Activated naive CD4-positive, alpha-beta T cell treated with anti-CD3 and anti-CD28 coated beads, Interleukin-2, amount 50 U/mL, for 24 hours (primary cell): ENCODE results near the gene ZDHHC22.

Source experiments
- H3K27ac Mint-ChIP-seq: one replicate; pipeline ENCODE4 v1.8.0; 2021; ENCODE audit warnings: mild to moderate bottlenecking, mixed read lengths
- H3K27me3 Mint-ChIP-seq: one replicate; pipeline ENCODE4 v1.8.0; 2021; ENCODE audit warnings: mixed read lengths
- H3K36me3 Mint-ChIP-seq: one replicate; pipeline ENCODE4 v1.8.0; 2021; ENCODE audit warnings: mixed read lengths
- H3K4me1 Mint-ChIP-seq: one replicate; pipeline ENCODE4 v1.8.0; 2021; ENCODE audit warnings: mixed read lengths
- H3K4me3 Mint-ChIP-seq: one replicate; pipeline ENCODE4 v1.8.0; 2021; ENCODE audit warnings: mild to moderate bottlenecking, mixed read lengths
- H3K9me3 Mint-ChIP-seq: one replicate; pipeline ENCODE4 v1.8.0; 2021; ENCODE audit warnings: mixed read lengths

Gene ZDHHC22

DNA sequence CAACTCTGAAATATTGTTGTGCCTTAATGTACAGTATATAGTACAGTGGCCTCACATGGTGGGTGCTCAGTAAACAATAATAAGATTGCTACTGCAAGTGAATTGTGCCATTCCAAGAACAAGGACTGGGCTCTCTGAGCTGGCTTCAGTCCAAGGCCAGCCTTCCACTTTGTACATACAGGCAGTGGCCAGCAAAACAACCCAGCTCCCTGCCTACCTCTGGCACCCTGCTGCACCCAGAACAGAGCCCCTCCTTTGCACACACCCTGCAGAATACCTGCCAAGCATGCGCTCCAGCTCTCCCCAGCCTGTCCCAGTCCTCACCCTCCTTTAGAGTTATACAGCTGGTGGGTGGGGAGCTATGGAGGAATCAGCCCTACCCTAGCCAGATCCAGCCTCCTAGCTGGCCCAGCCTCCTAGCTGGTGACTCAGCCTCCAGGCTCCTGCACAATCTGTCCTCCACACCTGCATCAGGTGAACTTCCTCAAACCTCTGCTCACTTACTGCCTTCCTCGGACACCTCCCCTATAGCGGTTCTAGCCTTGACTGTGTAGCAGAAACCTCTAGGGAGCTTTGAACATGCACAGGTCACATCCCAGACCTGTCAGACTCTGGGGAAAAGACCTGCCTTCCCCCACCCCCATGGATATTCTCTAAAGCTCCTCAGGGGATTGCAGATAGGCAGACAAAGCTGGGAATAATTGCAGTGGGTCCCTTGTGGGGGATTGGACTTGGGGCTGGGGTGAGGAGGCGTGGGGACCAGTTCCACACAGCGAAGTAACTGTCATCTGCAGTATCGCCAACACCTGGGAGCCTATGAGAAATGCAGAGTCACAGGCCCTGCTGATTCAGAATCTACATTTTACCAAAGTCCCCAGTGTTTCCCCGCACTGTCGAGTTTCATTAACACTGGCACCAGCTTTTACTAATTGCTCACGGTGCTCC lies 17.9 kb downstream of the ZDHHC22 start:
- no peaks in the 10 kb centered on the region for H3K9me3 Mint-ChIP-seq
- H3K4me3 Mint-ChIP-seq = no peak overlapping the region
- H3K27ac Mint-ChIP-seq = no peak overlapping the region
- H3K36me3 Mint-ChIP-seq = peaks cover 6% of the 10 kb centered on the region
- peaks cover 8% of the 10 kb centered on the region for H3K4me1 Mint-ChIP-seq
- H3K27me3 Mint-ChIP-seq = peaks cover 16% of the 10 kb centered on the region

DNA sequence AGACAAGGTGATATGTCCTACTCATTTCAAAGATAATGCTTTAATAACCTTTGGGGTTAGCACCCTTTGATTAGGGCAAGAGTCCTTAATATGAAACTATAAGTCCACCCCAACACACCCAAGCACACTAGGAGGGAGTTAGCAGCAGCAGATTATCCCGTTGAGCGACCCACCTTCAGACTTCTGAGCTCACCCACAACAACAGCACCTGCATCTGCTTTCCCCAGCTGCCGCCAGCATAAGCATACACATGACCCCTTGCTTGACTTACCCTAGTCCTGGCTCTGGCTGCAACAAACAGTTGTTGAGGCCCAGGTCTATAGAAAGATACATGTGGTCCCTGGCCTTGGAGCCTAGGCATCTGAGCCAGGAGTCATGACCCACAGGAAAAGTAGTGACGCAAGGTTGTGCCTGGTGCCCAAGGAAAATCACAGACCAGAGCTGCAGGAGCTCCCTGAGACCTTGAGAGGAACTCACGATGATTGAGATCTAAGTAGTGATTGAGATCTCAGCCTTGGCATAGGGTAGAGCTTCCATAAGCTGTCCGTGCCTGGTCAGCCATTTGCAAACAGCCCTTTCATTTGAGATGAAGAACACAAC lies 19.0 kb downstream of the ZDHHC22 start:
- Mint-ChIP-seq H3K27ac (no peak overlapping the region), H3K4me1 (peaks cover 8% of the 10 kb centered on the region), H3K4me3 (no peak overlapping the region), H3K27me3 (peaks cover 12% of the 10 kb centered on the region), H3K36me3 (peaks cover 6% of the 10 kb centered on the region), H3K9me3 (no peaks in the 10 kb centered on the region)

DNA sequence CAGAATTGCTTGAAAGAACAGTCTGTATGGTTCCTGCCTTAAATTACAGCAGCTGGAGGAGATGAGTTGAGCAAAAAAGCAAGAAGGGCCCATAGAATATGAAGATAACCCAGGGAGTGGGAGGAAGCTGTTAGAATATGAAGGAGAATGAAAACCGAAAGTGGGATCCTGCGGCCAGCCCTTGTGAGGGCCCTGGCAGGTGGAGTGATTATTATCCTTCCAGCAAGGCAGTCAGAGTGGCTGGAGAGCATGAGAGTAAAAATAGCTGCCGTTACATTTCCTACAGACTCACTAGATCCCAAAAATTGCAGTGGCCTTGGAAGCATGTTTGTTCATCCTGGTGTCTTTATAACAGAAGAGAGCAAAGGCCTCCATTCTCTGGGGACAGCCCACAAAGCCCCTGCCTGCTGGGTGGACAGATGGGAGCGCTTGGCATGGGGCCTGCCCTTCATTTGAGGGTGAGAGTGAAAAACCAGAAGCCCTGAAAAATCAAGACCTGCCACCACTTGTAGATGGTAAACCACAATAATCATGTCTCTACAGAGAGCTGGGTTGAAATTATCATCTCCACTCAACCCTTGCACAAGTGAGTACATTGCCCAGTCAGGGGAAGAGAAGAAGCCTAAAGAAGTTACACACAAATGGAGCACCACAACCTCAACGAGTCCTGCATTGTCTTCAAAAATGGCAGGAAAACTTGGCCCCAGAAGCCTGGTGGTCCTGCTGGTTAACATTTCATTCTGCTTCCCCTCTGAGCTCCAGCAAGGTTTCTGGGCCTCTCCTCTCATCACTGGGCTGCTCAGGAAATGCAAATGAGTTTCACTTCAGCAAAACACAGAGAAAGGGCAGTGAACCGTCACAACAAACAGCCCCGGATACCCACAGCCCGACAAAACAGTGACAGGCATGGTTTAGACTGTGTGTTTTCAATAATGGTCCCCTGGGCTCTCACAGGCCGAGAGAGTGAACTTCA lies 20.5 kb downstream of the ZDHHC22 start:
- peaks cover 8% of the 10 kb centered on the region for H3K4me1 Mint-ChIP-seq
- H3K36me3 Mint-ChIP-seq = peaks cover 6% of the 10 kb centered on the region
- H3K27me3 Mint-ChIP-seq = peaks cover 8% of the 10 kb centered on the region
- H3K4me3 Mint-ChIP-seq = no peak overlapping the region
- H3K9me3 Mint-ChIP-seq = no peaks in the 10 kb centered on the region
- no peak overlapping the region for H3K27ac Mint-ChIP-seq

DNA sequence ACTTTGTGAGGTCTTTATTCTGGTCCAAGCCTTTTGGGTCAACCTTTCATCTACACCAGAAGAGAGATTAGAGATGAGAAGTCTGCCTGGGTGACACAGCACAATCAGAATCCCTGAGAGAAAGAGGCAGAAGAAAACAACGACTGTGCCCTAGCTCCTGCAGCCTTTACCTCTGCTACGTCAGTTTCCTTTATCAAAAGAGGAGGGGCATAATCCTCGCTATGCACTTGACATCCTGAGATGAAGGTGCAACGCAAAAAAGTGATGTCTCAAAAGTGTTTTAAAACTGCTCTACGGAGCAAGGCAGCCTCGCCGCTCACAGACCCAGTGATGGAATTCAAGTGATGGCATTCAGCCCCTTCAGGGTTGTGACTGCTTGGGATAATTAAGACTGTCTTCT lies 21.7 kb downstream of the ZDHHC22 start:
- Mint-ChIP-seq H3K36me3 (peaks cover 10% of the 10 kb centered on the region), H3K27ac (no peak overlapping the region), H3K9me3 (no peaks in the 10 kb centered on the region), H3K27me3 (peaks cover 1% of the 10 kb centered on the region), H3K4me3 (no peak overlapping the region), H3K4me1 (peaks cover 4% of the 10 kb centered on the region)

DNA sequence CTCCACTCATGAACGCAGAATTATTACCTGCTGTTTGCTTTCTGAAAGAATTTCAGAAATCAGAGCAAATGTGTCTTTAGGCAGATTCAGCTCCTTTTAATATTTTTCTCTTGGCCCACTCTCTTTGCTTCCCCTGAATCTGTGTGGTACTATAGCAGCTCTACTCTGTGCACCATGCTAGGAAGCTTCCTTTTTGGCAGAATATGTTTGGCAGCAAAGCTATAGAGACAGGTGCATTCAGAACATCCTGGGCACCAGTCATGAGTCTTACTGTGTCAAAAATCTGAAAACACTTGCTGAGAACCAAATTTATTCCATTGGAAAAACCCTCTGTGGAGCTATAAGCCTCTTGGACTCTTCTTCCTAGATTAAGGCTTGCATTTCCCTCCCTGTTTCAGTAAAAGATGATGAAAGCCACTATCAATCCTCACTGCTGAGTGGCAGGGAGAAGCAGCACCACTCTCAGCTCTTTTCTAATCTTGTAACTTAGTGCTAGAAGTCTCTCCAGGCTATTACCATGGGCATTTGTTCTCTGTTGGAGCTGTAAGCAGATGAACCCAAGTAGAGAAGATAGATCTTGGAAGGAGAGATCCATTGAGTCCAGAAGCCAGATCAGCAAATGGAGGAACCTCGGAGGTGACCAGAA lies 25.3 kb downstream of the ZDHHC22 start:
- Mint-ChIP-seq H3K9me3 (no peaks in the 10 kb centered on the region), H3K27me3 (no peaks in the 10 kb centered on the region), H3K4me1 (peaks cover 4% of the 10 kb centered on the region), H3K27ac (no peak overlapping the region), H3K36me3 (peaks cover 19% of the 10 kb centered on the region), H3K4me3 (no peak overlapping the region)

DNA sequence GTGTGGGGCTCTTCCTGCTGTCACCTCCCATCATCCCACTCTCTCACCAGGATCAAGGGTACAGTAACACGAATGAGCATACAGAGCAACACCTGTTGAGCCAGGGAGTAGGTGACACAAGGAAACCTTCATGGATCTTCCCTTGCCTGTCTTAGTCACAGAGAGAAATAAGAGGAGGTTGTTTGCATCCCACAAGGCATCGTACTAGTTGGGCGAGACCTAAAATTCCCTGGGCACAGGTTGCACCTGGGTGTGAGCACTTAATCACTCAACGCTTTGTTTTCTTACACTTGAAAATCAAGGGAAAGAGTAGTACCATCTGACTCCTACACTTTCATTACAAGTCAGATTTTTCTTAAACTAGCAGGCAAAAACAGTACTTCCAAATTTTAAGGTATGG lies 27.0 kb downstream of the ZDHHC22 start:
- no peaks in the 10 kb centered on the region for H3K9me3 Mint-ChIP-seq
- no peak overlapping the region for H3K4me3 Mint-ChIP-seq
- H3K36me3 Mint-ChIP-seq = peaks cover 13% of the 10 kb centered on the region
- H3K27me3 Mint-ChIP-seq = no peaks in the 10 kb centered on the region
- H3K27ac Mint-ChIP-seq = no peak overlapping the region
- H3K4me1 Mint-ChIP-seq = no peaks in the 10 kb centered on the region

DNA sequence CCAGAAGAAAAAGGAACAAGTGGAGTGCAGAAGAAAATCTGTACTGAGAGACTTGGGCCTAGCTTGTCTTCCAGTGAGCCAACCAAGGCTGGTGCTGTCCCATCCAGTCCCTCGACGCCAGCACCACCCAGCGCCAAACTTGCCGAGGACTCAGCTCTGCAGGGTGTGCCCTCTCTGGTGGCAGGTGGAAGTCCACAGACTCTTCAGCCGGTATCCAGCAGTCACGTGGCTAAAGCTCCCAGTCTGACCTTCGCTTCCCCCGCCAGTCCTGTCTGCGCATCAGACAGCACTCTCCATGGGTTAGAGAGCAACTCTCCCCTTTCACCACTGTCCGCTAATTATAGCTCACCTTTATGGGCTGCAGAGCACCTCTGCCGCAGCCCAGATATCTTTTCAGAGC lies 27.9 kb downstream of the ZDHHC22 start:
- Mint-ChIP-seq H3K4me3 (no peak overlapping the region), H3K36me3 (peaks cover 16% of the 10 kb centered on the region), H3K27me3 (no peaks in the 10 kb centered on the region), H3K9me3 (no peaks in the 10 kb centered on the region), H3K27ac (no peak overlapping the region), H3K4me1 (no peaks in the 10 kb centered on the region)

DNA sequence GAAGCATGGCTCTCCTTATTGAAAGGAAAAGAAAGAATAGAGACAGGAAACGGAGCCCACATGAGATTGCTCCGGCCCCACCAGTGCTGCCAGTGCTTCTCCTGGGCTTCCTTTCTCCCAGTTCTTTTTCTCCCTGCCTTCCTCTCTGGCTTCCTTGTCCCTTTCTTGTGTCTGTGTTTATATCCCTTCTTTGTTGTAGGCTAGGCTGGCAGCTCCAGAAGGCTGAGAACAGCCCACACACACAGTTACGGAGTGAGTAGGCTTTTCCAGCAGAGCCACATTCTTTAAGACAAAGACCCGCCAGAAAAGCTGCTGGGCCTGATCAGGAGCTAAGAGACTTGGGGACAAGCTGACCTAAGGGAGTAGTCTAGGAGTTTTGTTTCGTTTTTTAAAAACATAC lies 30.6 kb downstream of the ZDHHC22 start:
- no peak overlapping the region for H3K4me3 Mint-ChIP-seq
- H3K36me3 Mint-ChIP-seq = peaks cover 19% of the 10 kb centered on the region
- H3K9me3 Mint-ChIP-seq = no peaks in the 10 kb centered on the region

DNA sequence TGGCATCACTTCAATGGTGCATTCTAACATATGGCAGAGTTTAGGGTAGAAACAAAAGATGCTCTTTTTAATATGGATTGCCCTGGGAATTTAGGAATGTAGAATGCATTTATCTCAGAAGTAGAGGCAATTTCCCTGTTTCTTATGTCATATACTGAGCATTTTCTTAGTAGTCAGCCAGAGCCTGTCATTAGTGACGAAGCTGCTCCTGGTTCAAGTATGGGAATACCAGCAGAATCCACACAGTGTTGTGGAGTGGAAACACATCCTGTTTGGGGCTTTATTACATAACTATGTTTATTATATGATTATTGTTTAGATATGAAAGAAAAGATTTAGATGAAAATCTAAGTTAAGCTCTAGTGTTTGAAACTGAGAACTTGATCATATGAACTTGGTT lies 31.3 kb downstream of the ZDHHC22 start:
- Mint-ChIP-seq H3K36me3 (peaks cover 18% of the 10 kb centered on the region), H3K9me3 (no peaks in the 10 kb centered on the region), H3K4me3 (no peak overlapping the region), H3K27ac (no peak overlapping the region), H3K4me1 (no peaks in the 10 kb centered on the region), H3K27me3 (no peaks in the 10 kb centered on the region)

More for the DNA sequence above, 30.6 kb downstream of the ZDHHC22 start:
- Mint-ChIP-seq H3K4me1 (no peaks in the 10 kb centered on the region), H3K27me3 (no peaks in the 10 kb centered on the region), H3K27ac (no peak overlapping the region)

DNA sequence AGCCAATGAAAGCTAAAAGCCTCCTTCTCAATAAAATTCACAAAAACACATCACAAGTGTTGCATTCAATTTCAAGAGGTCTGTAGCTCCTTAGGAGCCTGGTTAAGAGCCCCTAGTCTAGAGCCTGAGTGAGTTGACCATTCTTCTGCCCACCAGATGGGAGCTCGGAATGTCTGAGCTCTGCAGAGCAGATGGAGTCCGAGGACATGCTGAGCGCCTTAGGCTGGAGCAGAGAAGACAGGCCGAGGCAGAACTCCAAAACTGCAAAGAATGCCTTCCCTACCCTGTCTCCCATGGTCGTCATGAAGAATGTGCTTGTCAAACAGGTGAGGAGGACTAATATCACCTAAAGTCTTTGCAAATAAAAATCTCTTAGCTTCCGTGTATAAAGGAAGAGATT lies 31.9 kb downstream of the ZDHHC22 start:
- Mint-ChIP-seq H3K9me3 (no peaks in the 10 kb centered on the region), H3K27me3 (no peaks in the 10 kb centered on the region), H3K36me3 (peaks cover 14% of the 10 kb centered on the region), H3K4me1 (no peaks in the 10 kb centered on the region), H3K4me3 (no peak overlapping the region), H3K27ac (no peak overlapping the region)

DNA sequence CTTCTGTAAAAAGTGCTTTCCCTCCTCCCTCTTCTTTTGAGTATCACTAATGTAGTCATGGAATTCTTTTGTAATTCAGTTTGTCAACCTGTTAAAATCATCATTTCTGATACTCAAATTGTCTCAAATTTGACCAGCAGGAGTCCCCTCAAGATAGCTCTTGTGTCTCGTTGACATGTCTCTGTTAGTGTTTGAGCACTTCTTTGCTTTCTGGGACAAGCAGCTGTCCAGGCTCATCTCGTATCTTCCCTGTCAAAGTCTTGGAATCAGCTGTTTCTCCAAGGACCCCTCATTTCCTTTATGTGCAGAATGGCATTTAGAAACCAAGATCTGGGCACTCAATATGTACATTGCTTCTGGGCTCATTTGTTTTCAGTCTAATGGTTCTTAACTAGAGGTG lies 32.8 kb downstream of the ZDHHC22 start:
- H3K36me3 Mint-ChIP-seq = peaks cover 9% of the 10 kb centered on the region
- no peak overlapping the region for H3K4me3 Mint-ChIP-seq
- H3K9me3 Mint-ChIP-seq = no peaks in the 10 kb centered on the region
- H3K27me3 Mint-ChIP-seq = no peaks in the 10 kb centered on the region
- no peaks in the 10 kb centered on the region for H3K4me1 Mint-ChIP-seq
- no peak overlapping the region for H3K27ac Mint-ChIP-seq

DNA sequence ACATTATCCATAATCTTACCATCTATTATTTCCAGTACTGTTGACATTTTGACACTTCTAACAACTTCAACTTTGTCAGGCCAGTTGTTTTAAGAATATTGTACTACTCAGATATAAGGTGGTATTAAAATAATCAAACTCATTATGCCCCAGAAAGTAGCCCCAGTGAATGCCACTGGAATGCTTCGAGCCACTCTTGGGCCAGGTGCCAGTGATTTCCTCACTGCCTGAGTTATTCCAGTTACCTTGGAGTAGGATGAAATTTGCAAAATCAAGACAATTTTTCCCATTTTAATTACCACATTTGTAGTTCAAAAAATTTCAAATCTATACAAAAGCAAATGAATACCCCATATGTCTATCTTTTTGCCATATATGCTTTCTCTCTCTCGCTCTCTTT lies 34.4 kb downstream of the ZDHHC22 start:
- Mint-ChIP-seq H3K36me3 (peaks cover 6% of the 10 kb centered on the region), H3K4me1 (no peaks in the 10 kb centered on the region), H3K9me3 (no peaks in the 10 kb centered on the region), H3K27me3 (no peaks in the 10 kb centered on the region), H3K27ac (no peak overlapping the region), H3K4me3 (no peak overlapping the region)

DNA sequence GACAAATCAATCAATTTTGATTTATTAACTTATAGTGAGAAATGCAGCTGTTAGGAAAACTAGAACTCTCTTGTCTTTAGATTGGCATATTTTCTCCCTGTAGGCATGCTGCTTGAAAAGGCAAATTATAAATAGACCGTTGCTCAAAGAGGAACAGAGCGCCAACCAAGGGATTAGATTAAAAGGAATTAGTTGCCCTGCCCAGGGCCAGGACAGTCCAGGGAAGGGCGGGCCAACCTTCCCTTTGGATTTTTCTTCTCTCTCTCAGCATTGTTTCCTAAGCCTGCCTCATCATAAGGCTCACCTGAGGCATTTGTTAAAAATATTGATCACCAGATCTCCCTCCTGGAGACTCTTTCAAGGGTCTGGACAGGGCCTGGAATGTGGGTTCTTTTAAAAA lies 34.9 kb downstream of the ZDHHC22 start:
- H3K27me3 Mint-ChIP-seq = no peaks in the 10 kb centered on the region
- peaks cover 6% of the 10 kb centered on the region for H3K36me3 Mint-ChIP-seq
- no peak overlapping the region for H3K4me3 Mint-ChIP-seq
- H3K4me1 Mint-ChIP-seq = no peaks in the 10 kb centered on the region
- H3K9me3 Mint-ChIP-seq = no peaks in the 10 kb centered on the region
- no peak overlapping the region for H3K27ac Mint-ChIP-seq

DNA sequence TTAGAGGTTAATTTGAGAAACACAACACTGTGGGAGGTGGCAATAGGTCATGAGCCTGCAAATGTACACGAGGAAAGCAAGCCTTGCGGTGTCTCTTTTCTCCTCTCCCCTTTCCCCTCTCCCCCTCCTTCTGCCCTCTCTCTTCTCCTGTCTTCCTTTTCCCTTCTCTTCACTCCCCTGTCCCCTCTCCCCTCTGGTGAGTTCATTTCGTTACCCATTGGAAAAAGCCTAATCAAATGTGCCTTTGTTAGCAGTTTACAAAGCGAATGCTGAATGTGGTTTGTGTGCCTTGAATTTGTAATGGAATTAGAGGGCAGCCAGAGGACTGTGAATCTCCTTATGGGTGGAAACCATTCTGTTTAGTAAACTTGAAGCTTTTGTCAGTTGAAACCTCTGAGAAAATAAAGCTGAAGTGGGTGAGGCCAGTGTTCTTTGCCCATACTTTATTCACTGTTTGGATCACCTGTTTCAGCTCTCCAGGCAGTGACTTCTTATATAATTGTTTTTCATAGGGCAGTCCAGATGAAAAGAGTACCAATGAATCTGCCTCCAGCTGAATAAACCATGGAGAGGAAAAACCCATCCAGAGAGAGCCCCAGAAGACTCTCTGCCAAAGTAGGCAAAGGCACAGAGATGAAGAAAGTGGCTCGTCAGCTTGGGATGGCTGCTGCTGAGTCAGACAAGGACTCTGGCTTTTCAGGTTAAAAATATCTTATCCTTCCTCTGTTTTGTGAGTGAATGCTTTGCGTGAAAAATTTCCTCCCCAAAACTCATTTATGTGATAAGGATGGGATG lies 36.2 kb downstream of the ZDHHC22 start:
- no peaks in the 10 kb centered on the region for H3K27me3 Mint-ChIP-seq
- peaks cover 6% of the 10 kb centered on the region for H3K36me3 Mint-ChIP-seq
- peaks cover 7% of the 10 kb centered on the region for H3K4me1 Mint-ChIP-seq
- H3K9me3 Mint-ChIP-seq = no peaks in the 10 kb centered on the region
- H3K4me3 Mint-ChIP-seq = no peak overlapping the region
- H3K27ac Mint-ChIP-seq = no peak overlapping the region
